Aorta (tissue), 5 donors: ENCODE results near the gene NAP1L1. TPM values are rescaled to one million over a fixed set of nuclear protein-coding genes. Genes with fewer than 3 reads are reported as not detected.
"Not testable (repeated sequence)": the region's sequence is repeated elsewhere in the genome, so short reads cannot be mapped to it uniquely, and the experiment has no call there.

Experiments used
- ATAC-seq: fragments of 200-7000 bp; cut with Tn5 transposase; one replicate; pipeline ENCODE4 v1.9.1; 2022; ENCODE audit warnings: moderate library complexity; ENCODE audit not compliant: low FRiP score
- DNase-seq, 2 donors: peaks; one replicate each; pipeline ENCODE4 v3.0.0-alpha.2; 2020
- H3K27ac ChIP-seq, 2 donors: one replicate each; pipeline ENCODE4 v1.5.1; 2013; ENCODE audit warnings: low read length in 2 of 2, mild to moderate bottlenecking in 2 of 2, moderate library complexity in 2 of 2, control low read depth in 1 of 2, inconsistent platforms in 1 of 2, low read depth in 1 of 2
- H3K27me3 ChIP-seq, 2 donors: one replicate each; pipeline ENCODE4 v1.6.1; 2013; ENCODE audit warnings: control low read depth in 1 of 2, low read length in 1 of 2, mild to moderate bottlenecking in 1 of 2, moderate library complexity in 1 of 2; ENCODE audit not compliant: insufficient read depth in 2 of 2, control insufficient read depth in 1 of 2
- H3K36me3 ChIP-seq, 2 donors: one replicate each; pipeline ENCODE4 v1.6.1; 2013; ENCODE audit warnings: control low read depth in 1 of 2, low read length in 1 of 2, mild to moderate bottlenecking in 1 of 2; ENCODE audit not compliant: insufficient read depth in 2 of 2, control insufficient read depth in 1 of 2
- H3K4me1 ChIP-seq, 2 donors: one replicate each; pipeline ENCODE4 v1.6.1; 2013; ENCODE audit warnings: low read length in 2 of 2, control low read depth in 1 of 2, mild to moderate bottlenecking in 1 of 2, moderate library complexity in 1 of 2; ENCODE audit not compliant: insufficient read depth in 2 of 2, control insufficient read depth in 1 of 2
- H3K4me3 ChIP-seq, 2 donors: one replicate each; pipeline ENCODE4 v1.5.1; 2013; ENCODE audit warnings: low read length in 2 of 2, control low read depth in 1 of 2, mild to moderate bottlenecking in 1 of 2
- H3K9me3 ChIP-seq: one replicate; pipeline ENCODE4 v1.6.1; 2013; ENCODE audit warnings: mild to moderate bottlenecking, low read length; ENCODE audit not compliant: control insufficient read depth
- WGBS, 2 donors: extraction: QIAGEN DNeasy Blood & Tissue Kit; methylation state at CpG; one replicate each; pipeline ENCODE4 v1.1.7; 2013; 5-methylcytosine and 5-hydroxymethylcytosine counted together
- intact Hi-C, 2 donors: fragments of 100-400 bp; cut with DNase I; formaldehyde crosslinking; loops; one replicate each; pipeline versions ENCODE4 v1.14.2 to v1.15.0; 2022
- polyA plus RNA-seq, 2 donors: library from polyadenylated mRNA; stranded (reverse); fragments of 200-250 nt; gene quantifications; one replicate each; pipeline ENCODE4 v1.2.3, GENCODE V29; 2013
- total RNA-seq, 2 donors: library from RNA; stranded (reverse); fragmentation: NEBNext Ultra II Directional; extraction: Animal tissue kit (Norgen Biotek cat#: 25700); gene quantifications; one replicate each; pipeline ENCODE4 v1.2.1, GENCODE V29; 2021
- donor health status: healthy with polysubstance abuse.
- donor health status: Bipolar disorder and iron deficiency.
- donor health status: DM: no; HTN: no; CAD: no.
- donor health status: DM: no; HTN: no; CAD: no.
- donor health status: DM: yes; HTN: yes; CAD: no.

Gene NAP1L1
- total and polyA plus RNA-seq, 4 donors: 312 to 668 (median 346) TPM

GRCh38 chr12:75996861-75997447 lies 87.5 kb downstream of the NAP1L1 start:
- Histone ChIP-seq H3K4me3 (no peak overlapping the region), H3K36me3 (no peaks in the 10 kb centered on the region), H3K9me3 (no peaks in the 10 kb centered on the region), H3K4me1 (peaks cover 0 to 2% of the 10 kb centered on the region in 2 donors), H3K27me3 (no peaks in the 10 kb centered on the region), H3K27ac (no peak overlapping the region)
- intact Hi-C loops: no loop called here
- ATAC-seq: no peak
- no peak for DNase-seq
- WGBS, 2 donors: 5 to 8% methylated on average over 1 of the region's 1 CpG

DNA sequence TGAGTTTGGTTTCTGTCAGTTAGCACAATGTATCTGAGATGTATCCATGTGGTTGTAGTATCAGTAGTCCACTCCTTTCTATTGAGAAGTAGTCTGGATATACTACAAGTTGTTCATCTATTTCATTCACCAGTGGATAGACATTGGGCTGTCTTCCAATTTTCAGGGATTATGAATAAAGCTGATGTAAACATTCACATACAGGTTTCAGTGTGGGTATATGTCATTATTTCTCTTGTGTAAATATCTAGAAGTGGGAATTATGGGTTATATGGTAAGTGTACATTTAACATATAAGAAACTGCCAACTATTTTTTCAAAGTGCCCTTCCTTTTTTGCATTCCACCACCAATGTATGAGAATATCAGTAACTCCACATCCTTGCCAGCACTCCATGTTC lies 88.8 kb downstream of the NAP1L1 start:
- no peaks in the 10 kb centered on the region for H3K9me3 ChIP-seq
- ATAC-seq (no peak), DNase-seq (no peak)
- no peak overlapping the region for H3K27ac ChIP-seq
- no peaks in the 10 kb centered on the region for H3K27me3 ChIP-seq
- no peak overlapping the region for H3K4me3 ChIP-seq
- intact Hi-C loops: no loop called here
- H3K36me3 ChIP-seq: no peaks in the 10 kb centered on the region
- peaks cover 0 to 2% of the 10 kb centered on the region in 2 donors for H3K4me1 ChIP-seq

- Histone ChIP-seq H3K4me1 (peaks cover 0 to 2% of the 10 kb centered on the region in 2 donors), H3K27ac (no peak overlapping the region), H3K4me3 (no peak overlapping the region), H3K27me3 (no peaks in the 10 kb centered on the region), H3K9me3 (no peaks in the 10 kb centered on the region), H3K36me3 (no peaks in the 10 kb centered on the region)
- ATAC-seq (no peak), DNase-seq (no peak)
- intact Hi-C loops: no loop called here
- 79 to 91% methylated on average over 4 of the region's 4 CpGs for WGBS, 2 donors
These were observed 90.3 kb downstream of the NAP1L1 start for GRCh38 chr12:75994069-75994740.

DNA sequence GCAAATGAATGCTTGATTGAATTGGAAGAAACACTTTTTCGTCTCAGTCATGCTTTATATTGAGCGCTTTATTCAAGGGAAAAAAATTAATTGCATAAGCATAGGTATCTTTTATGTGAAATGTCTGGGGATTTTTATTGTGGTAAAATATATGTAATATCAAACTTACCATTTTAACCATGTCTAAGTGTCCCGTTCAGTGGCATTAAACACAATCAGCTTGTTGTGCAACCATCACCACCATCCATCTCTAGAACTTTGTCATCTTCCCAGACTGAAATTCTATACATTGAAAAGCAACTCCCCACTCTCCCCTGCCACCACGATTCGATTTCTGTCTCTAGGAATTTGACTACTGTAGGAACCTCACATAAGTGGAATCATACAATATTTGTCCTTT lies 92.7 kb downstream of the NAP1L1 start:
- 71 to 86% methylated on average over 5 of the region's 5 CpGs for WGBS, 2 donors
- no peaks in the 10 kb centered on the region for H3K4me1 ChIP-seq

DNA sequence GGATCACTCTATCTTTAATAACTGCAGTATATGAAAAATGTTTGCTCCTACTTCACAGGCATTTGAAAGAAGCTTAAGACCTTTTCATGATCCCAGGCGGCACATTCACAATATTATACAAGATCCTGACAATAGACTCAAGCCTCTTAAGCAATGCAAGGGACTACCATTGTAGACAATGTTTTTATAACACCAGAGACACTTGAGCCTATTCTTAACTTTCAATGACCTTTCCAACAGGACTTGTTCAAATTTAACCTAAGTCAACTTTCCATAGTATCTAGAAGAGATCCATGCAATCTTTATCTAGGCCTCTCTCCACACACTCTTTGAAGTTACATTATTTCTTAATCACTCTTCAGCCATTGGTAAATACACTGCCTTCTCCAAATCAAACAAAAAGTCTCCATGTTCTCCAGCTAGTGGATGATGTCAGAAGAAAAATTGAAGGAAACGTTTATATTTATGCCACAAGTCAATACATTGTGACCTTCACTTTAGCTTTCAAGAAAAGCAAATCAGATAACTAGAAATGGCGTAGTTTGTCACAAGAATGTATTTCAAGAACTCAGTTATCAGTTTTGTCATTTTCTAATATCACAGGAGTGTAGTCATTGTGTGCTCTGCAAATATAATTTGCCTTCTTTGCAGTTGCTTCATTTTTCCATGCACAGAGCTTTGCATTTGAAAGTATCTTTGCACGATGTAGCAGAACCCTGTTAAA lies 94.1 kb downstream of the NAP1L1 start:
- no peaks in the 10 kb centered on the region for H3K9me3 ChIP-seq
- H3K36me3 ChIP-seq: no peaks in the 10 kb centered on the region
- H3K4me3 ChIP-seq: no peak overlapping the region
- H3K27ac ChIP-seq: no peak overlapping the region
- ATAC-seq: no peak
- WGBS, 2 donors: 29 to 30% methylated on average over 4 of the region's 4 CpGs
- no peaks in the 10 kb centered on the region for H3K4me1 ChIP-seq
- intact Hi-C loops: no loop called here
- H3K27me3 ChIP-seq: no peaks in the 10 kb centered on the region
- no peak for DNase-seq

More for the DNA sequence above, 92.7 kb downstream of the NAP1L1 start:
- no peak overlapping the region for H3K27ac ChIP-seq
- no peak overlapping the region for H3K4me3 ChIP-seq
- H3K9me3 ChIP-seq: no peaks in the 10 kb centered on the region
- DNase-seq: no peak
- no peaks in the 10 kb centered on the region for H3K27me3 ChIP-seq
- intact Hi-C loops: no loop called here
- ATAC-seq: no peak
- no peaks in the 10 kb centered on the region for H3K36me3 ChIP-seq

GRCh38 chr12:75987709-75988108 lies 96.8 kb downstream of the NAP1L1 start:
- 88 to 99% methylated on average over 1 of the region's 1 CpG for WGBS, 2 donors
- ATAC-seq, DNase-seq, H3K4me1 ChIP-seq, H3K4me3 ChIP-seq, H3K27me3 ChIP-seq, intact Hi-C loops, H3K27ac ChIP-seq, H3K9me3 ChIP-seq, H3K36me3 ChIP-seq: not testable (repeated sequence)

Other genes starting within 250 kb of the NAP1L1 start
- gene PHLDA1, start 52.9 kb downstream of the NAP1L1 start, total RNA-seq: 10 to 100 TPM; 16.6 to 25.9 TPM
- 10 to 100 TPM in 1 of 2 donors, 1 to 10 TPM in 1; 9.0 to 26.9 TPM for gene PHLDA1, start 52.9 kb downstream of the NAP1L1 start, polyA plus RNA-seq